H1 (cell line): ENCODE measurements around the gene SLC47A2. TPM values are rescaled to one million over a fixed set of nuclear protein-coding genes. Genes with fewer than 3 reads are reported as not detected.

Experiments used
- CTCF ChIA-PET: fragments of 300-600 bp; sonication (Branson Sonifier 250); formaldehyde crosslinking; loops from one replicate; lab custom pipeline; 2021; ENCODE audit not compliant: partially characterized antibody; lab: Charles Lee
- POLR2A ChIA-PET: fragments of 300-600 bp; sonication (Branson Sonifier 250); formaldehyde crosslinking; loops from one replicate; lab custom pipeline; 2021; ENCODE audit warnings: inconsistent platforms; ENCODE audit not compliant: partially characterized antibody; lab: Charles Lee
- DNase-seq, 2 experiments: peaks; one replicate each; pipeline versions ENCODE4 v3.0.0 to v3.0.0-alpha.2; 2010 to 2022; ENCODE audit warnings: low spot score in 2 of 2, low read depth in 1 of 2, mixed read lengths in 1 of 2
- FAIRE-seq: peaks from 2 replicates; lab custom pipeline; 2011; peaks lifted over from hg19 to GRCh38; lab: Jason Lieb, UNC
- H2AFZ ChIP-seq: 2 replicates; pipeline ENCODE4 v1.8.1; 2012; ENCODE audit warnings: low read length, inconsistent platforms
- H2AK5ac ChIP-seq: 2 replicates; pipeline ENCODE4 v1.6.1; 2013; ENCODE audit warnings: low read depth, low read length
- H2BK120ac ChIP-seq: replicated peaks from 2 replicates; pipeline ENCODE3; 2013; ENCODE audit warnings: low read depth, low read length, inconsistent platforms
- H2BK12ac ChIP-seq: 2 replicates; pipeline ENCODE4 v1.6.1; 2013; ENCODE audit warnings: low read depth, low read length
- H2BK15ac ChIP-seq: 2 replicates; pipeline ENCODE4 v1.6.1; 2013; ENCODE audit warnings: low read length
- H2BK20ac ChIP-seq: 2 replicates; pipeline ENCODE4 v1.6.1; 2013; ENCODE audit warnings: low read length
- H2BK5ac ChIP-seq: 2 replicates; pipeline ENCODE4 v1.6.1; 2013; ENCODE audit warnings: low read depth, low read length
- H3K14ac ChIP-seq: 2 replicates; pipeline ENCODE4 v1.6.1; 2013; ENCODE audit warnings: inconsistent platforms; ENCODE audit not compliant: insufficient read length
- H3K18ac ChIP-seq: 2 replicates; pipeline ENCODE4 v1.6.1; 2013; ENCODE audit warnings: low read length; ENCODE audit errors: extremely low read depth
- H3K23ac ChIP-seq: 2 replicates; pipeline ENCODE4 v1.6.1; 2013; ENCODE audit warnings: inconsistent platforms; ENCODE audit not compliant: insufficient read length
- H3K23me2 ChIP-seq: 2 replicates; pipeline ENCODE4 v1.6.1; 2013; ENCODE audit warnings: low read depth, low read length
- H3K27ac ChIP-seq: 2 replicates; pipeline ENCODE4 v1.6.1; 2011; ENCODE audit warnings: low read depth, low read length, inconsistent platforms
- H3K27me3 ChIP-seq, 4 experiments: replicated peaks in 1 of 4; 1 replicate in 1 of 4; 2 replicates in 3 of 4; pipeline versions ENCODE4 v1.6.1 to v1.8.1; 2011 to 2013; ENCODE audit warnings: low read length in 3 of 4, mild to moderate bottlenecking in 3 of 4, inconsistent platforms in 2 of 4, mixed read lengths in 2 of 4, moderate library complexity in 1 of 4; ENCODE audit not compliant: control insufficient read depth in 3 of 4, insufficient read depth in 3 of 4; ENCODE audit errors: extremely low read depth in 1 of 4
- H3K36me3 ChIP-seq, 4 experiments: 2 replicates each; pipeline versions ENCODE4 v1.6.1 to v1.8.1; 2011 to 2013; ENCODE audit warnings: mild to moderate bottlenecking in 4 of 4, low read length in 3 of 4, moderate library complexity in 2 of 4, control low read depth in 1 of 4, inconsistent platforms in 1 of 4; ENCODE audit not compliant: insufficient read depth in 4 of 4, control insufficient read depth in 2 of 4
- H3K4ac ChIP-seq: replicated peaks from 2 replicates; pipeline ENCODE3; 2013; ENCODE audit warnings: low read length, low read depth, mixed read lengths, inconsistent platforms; ENCODE audit not compliant: insufficient read length
- H3K4me1 ChIP-seq, 4 experiments: replicated peaks in 1 of 4; 1 replicate in 1 of 4; 2 replicates in 3 of 4; pipeline versions ENCODE4 v1.6.1 to v1.8.1; 2011 to 2013; ENCODE audit warnings: low read length in 3 of 4, inconsistent platforms in 2 of 4, mixed read lengths in 1 of 4; ENCODE audit not compliant: insufficient read depth in 4 of 4, control insufficient read depth in 3 of 4
- H3K4me2 ChIP-seq, 2 experiments: 2 replicates each; pipeline versions ENCODE4 v1.6.1 to v1.8.1; 2011 to 2013; ENCODE audit warnings: low read depth in 2 of 2, low read length in 2 of 2, control low read depth in 1 of 2, inconsistent platforms in 1 of 2, mild to moderate bottlenecking in 1 of 2; ENCODE audit not compliant: insufficient read depth in 1 of 2
- H3K4me3 ChIP-seq, 4 experiments: fragments of 200-600, 300-600 bp in 1 of 4; sonication (generic), shearing (Covaris generic), sonication (Bioruptor Twin) in 1 of 4; 2 replicates each; pipeline versions ENCODE4 v1.5.1 to v1.8.1; 2011 to 2016; ENCODE audit warnings: low read length in 4 of 4, low read depth in 3 of 4, control low read depth in 2 of 4, inconsistent platforms in 2 of 4, mild to moderate bottlenecking in 2 of 4, mixed read lengths in 1 of 4, moderate library complexity in 1 of 4; ENCODE audit not compliant: insufficient read depth in 2 of 4; ENCODE audit errors: extremely low read depth in 1 of 4
- H3K56ac ChIP-seq: replicated peaks from 2 replicates; pipeline ENCODE3; 2013; ENCODE audit warnings: low read depth, mild to moderate bottlenecking, mixed read lengths, low read length, inconsistent platforms; ENCODE audit not compliant: insufficient read length
- H3K79me1 ChIP-seq: 2 replicates; pipeline ENCODE4 v1.6.1; 2013; ENCODE audit warnings: low read depth, low read length, control low read depth
- H3K79me2 ChIP-seq, 2 experiments: 2 replicates each; pipeline versions ENCODE4 v1.6.1 to v1.8.1; 2012 to 2013; ENCODE audit warnings: low read length in 2 of 2, mild to moderate bottlenecking in 2 of 2, inconsistent platforms in 1 of 2; ENCODE audit not compliant: insufficient read depth in 2 of 2, control insufficient read depth in 1 of 2
- H3K9ac ChIP-seq, 4 experiments: replicated peaks in 1 of 4; 1 replicate in 1 of 4; 2 replicates in 3 of 4; pipeline versions ENCODE4 v1.6.1 to v1.8.1; 2011 to 2013; ENCODE audit warnings: low read depth in 3 of 4, low read length in 3 of 4, control low read depth in 2 of 4, mild to moderate bottlenecking in 2 of 4, moderate library complexity in 2 of 4, inconsistent platforms in 1 of 4; ENCODE audit errors: extremely low read depth in 1 of 4
- H3K9me3 ChIP-seq, 2 experiments: 2 replicates each; pipeline versions ENCODE4 v1.6.1 to v1.8.1; 2012 to 2013; ENCODE audit warnings: mild to moderate bottlenecking in 2 of 2, moderate library complexity in 2 of 2, control low read depth in 1 of 2, inconsistent platforms in 1 of 2, low read depth in 1 of 2, low read length in 1 of 2, mixed read lengths in 1 of 2; ENCODE audit not compliant: insufficient read depth in 2 of 2
- H4K20me1 ChIP-seq, 2 experiments: replicated peaks in 1 of 2; 2 replicates each; pipeline versions ENCODE3 to v1.8.1; 2011 to 2013; ENCODE audit warnings: inconsistent platforms in 2 of 2, low read length in 2 of 2, mild to moderate bottlenecking in 1 of 2; ENCODE audit not compliant: insufficient read depth in 2 of 2, control insufficient read depth in 1 of 2
- H4K5ac ChIP-seq: 2 replicates; pipeline ENCODE4 v1.6.1; 2013; ENCODE audit warnings: low read length, low read depth, mixed read lengths, inconsistent platforms; ENCODE audit not compliant: insufficient read length
- H4K8ac ChIP-seq: 2 replicates; pipeline ENCODE4 v1.8.0; 2013; ENCODE audit warnings: mild to moderate bottlenecking, moderate library complexity, low read length, inconsistent platforms; ENCODE audit not compliant: insufficient read depth; ENCODE audit errors: extremely low read depth
- H4K91ac ChIP-seq: replicated peaks from 2 replicates; pipeline ENCODE3; 2013; ENCODE audit warnings: low read length, mixed read lengths, inconsistent platforms; ENCODE audit not compliant: insufficient read length
- CBX8 ChIP-seq: fragments of 300-800, 300-1000 bp; sonication (generic); IDR thresholded peaks from 2 replicates; pipeline ENCODE4 v1.7.1; 2016; ENCODE audit warnings: low read depth, low read length, borderline replicate concordance
- CREB1 ChIP-seq: IDR thresholded peaks from 2 replicates; pipeline ENCODE4 v1.6.1; 2012; ENCODE audit warnings: inconsistent platforms
- NRF1 ChIP-seq: IDR thresholded peaks from 2 replicates; pipeline ENCODE4 v1.6.1; 2011; ENCODE audit warnings: mild to moderate bottlenecking, low read depth, low read length, improper control_type of control experiment
- POLR2AphosphoS5 ChIP-seq: IDR thresholded peaks from 2 replicates; pipeline ENCODE4 v1.6.1; 2011; ENCODE audit warnings: low read depth, low read length
- TBP ChIP-seq: IDR thresholded peaks from 2 replicates; pipeline ENCODE4 v1.6.1; 2011; ENCODE audit warnings: low read depth, low read length, improper control_type of control experiment
- TCF12 ChIP-seq: IDR thresholded peaks from 2 replicates; pipeline ENCODE4 v1.6.1; 2011; ENCODE audit warnings: low read depth, mild to moderate bottlenecking, low read length
- USF2 ChIP-seq: IDR thresholded peaks from 2 replicates; pipeline ENCODE4 v1.6.1; 2011; ENCODE audit warnings: low read length, improper control_type of control experiment
- YY1 ChIP-seq: IDR thresholded peaks from 2 replicates; pipeline ENCODE4 v1.6.1; 2011; ENCODE audit warnings: low read depth, mild to moderate bottlenecking, low read length
- WGBS, 2 experiments: shearing (Covaris generic) in 1 of 2; methylation state at CpG; one replicate each; pipeline versions ENCODE4 v1.1.6 to v1.1.7; 2013 to 2015; ENCODE audit warnings: low lambda C conversion rate in 2 of 2, mixed read lengths in 2 of 2, inconsistent platforms in 1 of 2, low coverage in 1 of 2, missing lambda C conversion rate in 1 of 2; ENCODE audit not compliant: insufficient replicate concordance in 2 of 2, insufficient coverage in 1 of 2, insufficient read length in 1 of 2; ENCODE audit errors: extremely low coverage in 1 of 2, missing lambda C conversion rate in 1 of 2; 5-methylcytosine and 5-hydroxymethylcytosine counted together
- polyA plus RNA-seq, 7 experiments: library from polyadenylated mRNA; depleted of rRNA in 3 of 7; stranded (reverse) in 5 of 7; unstranded in 2 of 7; fragments of >200 nt in 5 of 7; fragments of 200-250 nt in 2 of 7; gene quantifications; 1 replicate in 5 of 7; 2 replicates in 1 of 7; 4 replicates in 1 of 7; pipeline versions ENCODE4 v1.2.1 to v1.2.3, GENCODE V29; 2011 to 2013; ENCODE audit warnings: missing spikeins in 2 of 7, mixed read lengths in 2 of 7
- total RNA-seq: library from RNA; stranded (reverse); fragmentation: NEBNext Ultra II Directional; extraction: Animal tissue kit (Norgen Biotek cat#: 25700); gene quantifications from 2 replicates; pipeline ENCODE4 v1.2.1, GENCODE V29; 2021
- TF ChIP-seq, protein P1 (sequence below): IDR thresholded peaks from 2 replicates; pipeline ENCODE4 v1.6.1; 2011; ENCODE audit warnings: low read depth, mild to moderate bottlenecking, low read length; ENCODE audit not compliant: insufficient read depth

Gene SLC47A2
- total and polyA plus RNA-seq, 2 of the 8 experiments (the other 6 are each of a cell fraction or from before 2014, with no cell fraction given): not detected

- no peak overlapping the region for H4K5ac ChIP-seq
- H3K79me1 ChIP-seq: no peaks in the 10 kb centered on the region
- CTCF ChIA-PET: interaction anchor here (0.6 to 1.6 kb wide), 9 partner anchors 10 to 352 kb away, joined by 3 to 6 read pairs (median 4); no protein-coding TSS in a partner anchor
- 91% methylated on average over 10 of the region's 12 CpGs; no CpG with 5 or more reads in 1 of the 2 experiments for WGBS, 2 experiments
- no peaks in the 10 kb centered on the region for H3K79me2 ChIP-seq
- H4K91ac ChIP-seq: peak overlapping the region; percentile 53
- no peaks in the 10 kb centered on the region for H3K27me3 ChIP-seq
- TF ChIP-seq TBP: no peak
- TF ChIP-seq CBX8: no peak
- TF ChIP-seq, protein P1, sequence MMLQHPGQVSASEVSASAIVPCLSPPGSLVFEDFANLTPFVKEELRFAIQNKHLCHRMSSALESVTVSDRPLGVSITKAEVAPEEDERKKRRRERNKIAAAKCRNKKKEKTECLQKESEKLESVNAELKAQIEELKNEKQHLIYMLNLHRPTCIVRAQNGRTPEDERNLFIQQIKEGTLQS: no peak
- TF ChIP-seq POLR2AphosphoS5: no peak
- TF ChIP-seq YY1: no peak
- no peak for TF ChIP-seq CREB1
- TF ChIP-seq TCF12: no peak
- TF ChIP-seq USF2: no peak
- TF ChIP-seq NRF1: no peak
- TF ChIP-seq, all 59 proteins: peak for 0
- peak in 1 of 2 experiments; percentile 45 for DNase-seq
- H3K9me3 ChIP-seq: no peaks in the 10 kb centered on the region
- no peak overlapping the region for H4K8ac ChIP-seq
- no peak overlapping the region for H2AFZ ChIP-seq
- no peak overlapping the region; the same call in 1 of the 2 replicates for H3K18ac ChIP-seq
- peaks cover 9 to 31% (median 20%) of the 10 kb centered on the region in 4 experiments for H3K4me1 ChIP-seq
- peak overlapping the region; percentile 72; the same call in 1 of the 2 replicates for H2BK20ac ChIP-seq
- H3K4me2 ChIP-seq: no peak overlapping the region
- H3K56ac ChIP-seq: no peak overlapping the region
- no peaks in the 10 kb centered on the region for H3K36me3 ChIP-seq
- no peak overlapping the region for H3K14ac ChIP-seq
- H2BK12ac ChIP-seq: peak overlapping the region; percentile 70; the same call in 1 of the 2 replicates
- H3K4ac ChIP-seq: no peak overlapping the region
- no peak overlapping the region for H3K4me3 ChIP-seq
- no peak overlapping the region for H2BK120ac ChIP-seq
- H3K23me2 ChIP-seq: no peaks in the 10 kb centered on the region
- FAIRE-seq: no peak
- H4K20me1 ChIP-seq: no peaks in the 10 kb centered on the region
- H2BK5ac ChIP-seq: no peak overlapping the region; the same call in 1 of the 2 replicates
- 0 out of 2 replicates have a peak overlapping the region, but pooled peaks have one; percentile 24 for H2AK5ac ChIP-seq
- H3K9ac ChIP-seq: no peak overlapping the region
- H3K27ac ChIP-seq: no peak overlapping the region; the same call in none of the 2 replicates
- H2BK15ac ChIP-seq: 0 out of 2 replicates have a peak overlapping the region, but pooled peaks have one; percentile 53
- H3K23ac ChIP-seq: no peak overlapping the region
- POLR2A ChIA-PET: no interaction called here
These were observed 9.3 kb downstream of the SLC47A2 start for GRCh38 chr17:19706791-19707727.
